ENCODE data around the gene AP5S1. TPM values are rescaled to one million over a fixed set of nuclear protein-coding genes. Genes with fewer than 3 reads are reported as not detected.
"Not testable (repeated sequence)": the region's sequence is repeated elsewhere in the genome, so short reads cannot be mapped to it uniquely, and the experiment has no call there.

Gene AP5S1
- total RNA-seq, 1 experiment from 2014 or later = 18.3 TPM

DNA sequence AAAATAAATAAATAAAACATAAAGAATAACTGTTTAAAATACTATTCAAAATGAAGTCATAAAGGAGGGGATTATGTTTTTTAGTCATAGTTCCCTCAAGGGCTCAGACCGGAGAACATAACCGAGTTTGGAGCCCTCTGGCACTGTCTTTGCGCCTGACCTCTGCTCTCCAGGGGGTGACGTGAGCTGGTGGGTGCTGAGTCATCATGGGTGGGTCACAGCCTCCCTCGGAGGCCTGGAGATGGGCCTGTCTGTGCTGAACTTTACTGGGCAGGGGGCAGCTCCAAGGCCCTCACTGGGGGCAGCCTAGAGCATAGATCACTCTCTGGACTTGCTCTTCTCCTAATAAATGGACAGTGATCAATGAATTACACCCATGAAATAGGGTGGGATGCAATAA, 23.1 kb downstream of the AP5S1 start:
- Histone ChIP-seq H3K4me3 (no peak overlapping the region), H3F3A (ENCODE audit: insufficient read depth, low read depth) (peaks cover 58% of the 10 kb centered on the region; the same call in 1 of the 2 replicates), H3K36me3 (ENCODE audit: low read depth) (no peaks in the 10 kb centered on the region), H3K79me2 (ENCODE audit: low read depth) (peaks cover 27% of the 10 kb centered on the region), H3K9me2 (ENCODE audit: insufficient read depth) (no peaks in the 10 kb centered on the region), H3K27me3 (ENCODE audit: insufficient read depth, low read depth) (no peaks in the 10 kb centered on the region), H2AFZ (no peak overlapping the region), H3K4me1 (replicated peaks; ENCODE audit: insufficient read depth) (peaks cover 61% of the 10 kb centered on the region), H4K20me1 (ENCODE audit: insufficient read depth) (0 out of 2 replicates have a peak, but pooled peaks cover 7% of the 10 kb centered on the region), H3K4me2 (peak overlapping the region; percentile 47; the same call in 1 of the 2 replicates), H3K9me3 (ENCODE audit: insufficient read depth, low read depth) (peaks cover 6% of the 10 kb centered on the region; the same call in 1 of the 2 replicates), H3K27ac (peak overlapping the region; percentile 88)
- intact Hi-C loops (cut with micrococcal nuclease; ENCODE audit: unreplicated experiment) = loop anchor here (10.0 kb wide), 1 partner anchor 129 kb away; the partner anchor contains the start of gene SIGLEC1
- ChIA-PET CTCF (no interaction called here), POLR2A (ENCODE audit: unreplicated experiment) (interaction anchor here (0.6 to 0.7 kb wide), 3 partner anchors 30 to 148 kb away, joined by 3 read pairs; no protein-coding TSS in a partner anchor)
- TF ChIP-seq EZH2 (IDR thresholded peaks at IDR 0.05; ENCODE audit: low read depth) (no peak), CTCF (conservative IDR thresholded peaks at IDR 0.05) (no peak)
- DNase-seq = peak; percentile 52 to 70
- BruUV-seq (replicated peaks) = no TSS peak

- DNase-seq; H4K20me1 ChIP-seq (ENCODE audit: insufficient read depth); BruUV-seq (replicated peaks); H3K4me3 ChIP-seq; H3K36me3 ChIP-seq (ENCODE audit: low read depth); H3K9me2 ChIP-seq (ENCODE audit: insufficient read depth); H2AFZ ChIP-seq; CTCF ChIA-PET; H3K27me3 ChIP-seq (ENCODE audit: insufficient read depth, low read depth); H3K9me3 ChIP-seq (ENCODE audit: insufficient read depth, low read depth): not testable (repeated sequence)
- peaks cover 33% of the 10 kb centered on the region for H3K79me2 ChIP-seq (ENCODE audit: low read depth)
- intact Hi-C loops (cut with micrococcal nuclease; ENCODE audit: unreplicated experiment) = loop anchor here (10.0 kb wide), 1 partner anchor 129 kb away; the partner anchor contains the start of gene SIGLEC1
- H3K4me2 ChIP-seq = 0 out of 2 replicates have a peak overlapping the region, but pooled peaks have one; percentile 47
- H3K27ac ChIP-seq = peak overlapping the region; percentile 88
- H3F3A ChIP-seq (ENCODE audit: insufficient read depth, low read depth) = peaks cover 52% of the 10 kb centered on the region; the same call in 1 of the 2 replicates
- H3K4me1 ChIP-seq (replicated peaks; ENCODE audit: insufficient read depth) = peaks cover 65% of the 10 kb centered on the region
- POLR2A ChIA-PET (ENCODE audit: unreplicated experiment) = interaction anchor here (0.6 kb wide), 2 partner anchors 30 to 147 kb away, joined by 3 read pairs; no protein-coding TSS in a partner anchor
These were observed 23.8 kb downstream of the AP5S1 start for GRCh38 chr20:3843990-3844619.

- Histone ChIP-seq H3K4me3 (peak overlapping the region; percentile 100), H3K4me2 (peak overlapping the region; percentile 99), H3K36me3 (ENCODE audit: low read depth) (no peaks in the 10 kb centered on the region), H2AFZ (peak overlapping the region; percentile 99), H3K79me2 (ENCODE audit: low read depth) (peaks cover 46% of the 10 kb centered on the region), H3K9me3 (ENCODE audit: insufficient read depth, low read depth) (no peaks in the 10 kb centered on the region), H3K4me1 (replicated peaks; ENCODE audit: insufficient read depth) (peaks cover 55% of the 10 kb centered on the region), H3F3A (ENCODE audit: insufficient read depth, low read depth) (peaks cover 36% of the 10 kb centered on the region; the same call in 1 of the 2 replicates), H3K9me2 (ENCODE audit: insufficient read depth) (no peaks in the 10 kb centered on the region), H3K27me3 (ENCODE audit: insufficient read depth, low read depth) (no peaks in the 10 kb centered on the region), H4K20me1 (ENCODE audit: insufficient read depth) (peaks cover 7% of the 10 kb centered on the region; the same call in 1 of the 2 replicates), H3K27ac (peak overlapping the region; percentile 88)
- BruUV-seq (replicated peaks) = no TSS peak
- intact Hi-C loops (cut with micrococcal nuclease; ENCODE audit: unreplicated experiment) = loop anchor here (1.0 to 10.0 kb wide), 3 partner anchors 26 to 132 kb away; partner anchors contain the start of genes AP5S1, CENPB and SIGLEC1
- no peak for TF ChIP-seq CTCF (conservative IDR thresholded peaks at IDR 0.05)
- TF ChIP-seq EZH2 (IDR thresholded peaks at IDR 0.05; ENCODE audit: low read depth) = no peak
- DNase-seq = no peak
- ChIA-PET POLR2A (ENCODE audit: unreplicated experiment) (no interaction called here), CTCF (no interaction called here)
These were observed 26.0 kb downstream of the AP5S1 start for GRCh38 chr20:3846378-3846739.

All from PC-9 (cell line).